Heart right ventricle (tissue), 16 donors: ENCODE results near the gene CDHR4. TPM values are rescaled to one million over a fixed set of nuclear protein-coding genes. Genes with fewer than 3 reads are reported as not detected.

ENCODE experiments used
- ATAC-seq, 8 donors: fragments of 200-7000 bp; cut with Tn5 transposase; one replicate each; pipeline ENCODE4 v1.9.1; 2020; ENCODE audit warnings: mild to moderate bottlenecking in 8 of 8, moderate library complexity in 8 of 8, moderate number of reproducible peaks in 1 of 8
- DNase-seq, 2 donors: peaks; one replicate each; pipeline ENCODE4 v3.0.0-alpha.2; 2020
- H3K27ac ChIP-seq, 10 donors: fragments of 200-600 bp; sonication (generic) in 2 of 10; one replicate each; pipeline versions ENCODE4 v1.5.0 to v1.8.0; 2020 to 2022; ENCODE audit warnings: mild to moderate bottlenecking in 3 of 10
- H3K27me3 ChIP-seq, 7 donors: fragments of 200-600 bp; one replicate each; pipeline ENCODE4 v1.8.0; 2021 to 2022; ENCODE audit warnings: mild to moderate bottlenecking in 2 of 7
- H3K36me3 ChIP-seq, 9 donors: fragments of 200-600 bp; sonication (generic) in 1 of 9; one replicate each; pipeline versions ENCODE4 v1.5.0 to v1.8.0; 2020 to 2022; ENCODE audit warnings: mild to moderate bottlenecking in 2 of 9
- H3K4me1 ChIP-seq, 9 donors: fragments of 200-600 bp; sonication (generic) in 1 of 9; one replicate each; pipeline versions ENCODE4 v1.5.0 to v1.8.0; 2020 to 2022; ENCODE audit warnings: mild to moderate bottlenecking in 4 of 9
- H3K4me3 ChIP-seq, 10 donors: fragments of 200-600 bp; sonication (generic) in 2 of 10; one replicate each; pipeline versions ENCODE4 v1.5.0 to v1.8.0; 2020 to 2022; ENCODE audit warnings: mild to moderate bottlenecking in 7 of 10, moderate library complexity in 2 of 10
- H3K9me3 ChIP-seq, 11 donors: fragments of 200-600 bp in 10 of 11; sonication (generic) in 2 of 11; one replicate each; pipeline versions ENCODE4 v1.5.0 to v1.8.0; 2013 to 2022; ENCODE audit warnings: mild to moderate bottlenecking in 2 of 11, control low read depth in 1 of 11, moderate library complexity in 1 of 11
- WGBS, 2 donors: extraction: QIAGEN DNeasy Blood & Tissue Kit; methylation state at CpG; one replicate each; pipeline ENCODE4 v1.1.7; 2013; ENCODE audit warnings: inconsistent platforms in 1 of 2; 5-methylcytosine and 5-hydroxymethylcytosine counted together
- intact Hi-C, 10 donors: fragments of 100-400 bp; cut with DNase I; formaldehyde crosslinking; loops; one replicate each; pipeline versions ENCODE4 v1.11.1 to v1.14.2; 2022
- polyA plus RNA-seq, 2 donors: library from polyadenylated mRNA; stranded (reverse); fragments of 200-250 nt; gene quantifications; one replicate each; pipeline ENCODE4 v1.2.3, GENCODE V29; 2013
- total RNA-seq, 10 donors: library from RNA; stranded (reverse); fragmentation: NEBNext Ultra II Directional in 3 of 10; extraction: Animal tissue kit (Norgen Biotek cat#: 25700) in 3 of 10; gene quantifications; one replicate each; pipeline versions ENCODE4 v1.2.1 to v1.2.4, GENCODE V29; 2021 to 2023
- TF ChIP-seq, protein P1 (sequence below), 9 donors: fragments of 200-600 bp; sonication (generic) in 2 of 9; IDR thresholded peaks; one replicate each; pipeline versions ENCODE4 v1.5.0 to v1.8.0; 2021 to 2022; ENCODE audit warnings: antibody characterized with exemption in 9 of 9, mild to moderate bottlenecking in 5 of 9, moderate library complexity in 1 of 9
- donor health status: Arrhythmogenic right ventricular cardiomyopathy.
- donor health status: ischemic (EF 13 %, LVEDD 7.1; RV severe dilation, severe dysfunction).
- donor health status: healthy with polysubstance abuse.
- donor health status: DM: no; HTN: yes; CAD: no.
- donor health status: DM: no; HTN: no; CAD: no.
- donor health status: ischemic (EF 25% LVEDD 6.9; RV normal size, moderate dysfunction).
- donor health status: ischemic (EF 25% LVEDD 5.7; RV mildly dilated, moderate dysfunction).
- donor health status: healthy.
- donor health status: DM: yes; HTN: yes; CAD: no.
- donor health status: Ischemic cardiomyopathy.
- donor health status: ischemic (EF 35%, LVEDD 5.7; RV mildly dilated, moderate dysfunction).
- donor health status: nonischemic (EF 11% LVEDD 7.7; RV severe dilation, severe dysfunction).
- donor health status: DM: yes; HTN: yes; CAD: no.
- donor health status: PGD.
- donor health status: ischemic (EF 29% LVEDD 5.4; RV normal size, mild dysfunction).
- donor health status: nonischemic (EF 23%, LVEDD 6.1; RV moderate dilation, normal function).

CDHR4 gene
- total and polyA plus RNA-seq, 12 donors = 0.01 to 0.80 TPM; not detected in 10

DNA sequence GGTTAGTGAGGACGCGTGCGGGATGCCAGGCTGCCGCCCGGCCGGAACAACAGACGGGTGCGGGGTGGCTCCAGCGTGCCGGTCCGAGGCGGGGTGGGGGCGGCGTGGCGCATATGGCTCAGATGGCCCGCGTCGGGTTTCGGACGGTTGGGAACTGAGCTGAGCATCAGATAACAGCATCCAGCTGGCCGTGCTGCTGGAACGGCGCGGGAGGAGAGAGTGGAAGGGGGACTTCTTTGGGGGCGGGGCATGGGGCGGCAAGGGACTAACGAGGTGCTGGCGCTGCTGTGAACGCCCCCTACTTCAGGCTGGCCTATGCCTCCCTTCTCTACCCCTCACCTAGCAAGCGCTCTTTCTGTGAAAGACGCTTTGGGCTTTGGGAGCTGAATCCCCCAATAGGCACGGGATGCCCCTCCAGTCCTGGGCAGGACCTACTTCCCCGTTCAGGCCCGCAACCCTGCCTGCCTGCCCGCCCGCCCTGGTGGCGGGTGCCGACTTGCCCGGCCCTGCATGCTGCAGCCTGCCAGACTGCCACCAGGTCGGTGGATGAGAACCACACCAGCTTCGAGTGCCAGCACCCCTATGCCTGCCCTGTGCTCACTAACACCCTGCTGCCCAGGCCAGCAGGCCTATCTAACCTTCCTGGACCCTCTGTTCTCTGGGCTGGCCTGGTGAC is 3.9 kb upstream of the CDHR4 start:
- Histone ChIP-seq H3K27ac (peak overlapping the region; percentile 68 to 99 (median 97)), H3K27me3 (no peaks in the 10 kb centered on the region), H3K9me3 (no peaks in the 10 kb centered on the region), H3K4me1 (peaks cover 34 to 56% (median 51%) of the 10 kb centered on the region in 9 donors), H3K36me3 (peaks cover 0 to 11% (median 0%) of the 10 kb centered on the region in 9 donors), H3K4me3 (peak overlapping the region; percentile 55 to 99 (median 89))
- DNase-seq (peak; percentile 35 to 62), ATAC-seq (peak in 4 of 8 donors; percentile 1 to 6 (median 4))
- intact Hi-C loops = loop anchor here (1.0 to 5.0 kb wide), 5 partner anchors 35 to 104 kb away; partner anchors contain the start of gene MST1R (in 1 of the 10)
- TF ChIP-seq, protein P1, sequence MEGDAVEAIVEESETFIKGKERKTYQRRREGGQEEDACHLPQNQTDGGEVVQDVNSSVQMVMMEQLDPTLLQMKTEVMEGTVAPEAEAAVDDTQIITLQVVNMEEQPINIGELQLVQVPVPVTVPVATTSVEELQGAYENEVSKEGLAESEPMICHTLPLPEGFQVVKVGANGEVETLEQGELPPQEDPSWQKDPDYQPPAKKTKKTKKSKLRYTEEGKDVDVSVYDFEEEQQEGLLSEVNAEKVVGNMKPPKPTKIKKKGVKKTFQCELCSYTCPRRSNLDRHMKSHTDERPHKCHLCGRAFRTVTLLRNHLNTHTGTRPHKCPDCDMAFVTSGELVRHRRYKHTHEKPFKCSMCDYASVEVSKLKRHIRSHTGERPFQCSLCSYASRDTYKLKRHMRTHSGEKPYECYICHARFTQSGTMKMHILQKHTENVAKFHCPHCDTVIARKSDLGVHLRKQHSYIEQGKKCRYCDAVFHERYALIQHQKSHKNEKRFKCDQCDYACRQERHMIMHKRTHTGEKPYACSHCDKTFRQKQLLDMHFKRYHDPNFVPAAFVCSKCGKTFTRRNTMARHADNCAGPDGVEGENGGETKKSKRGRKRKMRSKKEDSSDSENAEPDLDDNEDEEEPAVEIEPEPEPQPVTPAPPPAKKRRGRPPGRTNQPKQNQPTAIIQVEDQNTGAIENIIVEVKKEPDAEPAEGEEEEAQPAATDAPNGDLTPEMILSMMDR (IDR thresholded peaks at IDR 0.05) = no peak
- WGBS, 2 donors = 4 to 5% methylated on average over 41 of the region's 41 CpGs

DNA sequence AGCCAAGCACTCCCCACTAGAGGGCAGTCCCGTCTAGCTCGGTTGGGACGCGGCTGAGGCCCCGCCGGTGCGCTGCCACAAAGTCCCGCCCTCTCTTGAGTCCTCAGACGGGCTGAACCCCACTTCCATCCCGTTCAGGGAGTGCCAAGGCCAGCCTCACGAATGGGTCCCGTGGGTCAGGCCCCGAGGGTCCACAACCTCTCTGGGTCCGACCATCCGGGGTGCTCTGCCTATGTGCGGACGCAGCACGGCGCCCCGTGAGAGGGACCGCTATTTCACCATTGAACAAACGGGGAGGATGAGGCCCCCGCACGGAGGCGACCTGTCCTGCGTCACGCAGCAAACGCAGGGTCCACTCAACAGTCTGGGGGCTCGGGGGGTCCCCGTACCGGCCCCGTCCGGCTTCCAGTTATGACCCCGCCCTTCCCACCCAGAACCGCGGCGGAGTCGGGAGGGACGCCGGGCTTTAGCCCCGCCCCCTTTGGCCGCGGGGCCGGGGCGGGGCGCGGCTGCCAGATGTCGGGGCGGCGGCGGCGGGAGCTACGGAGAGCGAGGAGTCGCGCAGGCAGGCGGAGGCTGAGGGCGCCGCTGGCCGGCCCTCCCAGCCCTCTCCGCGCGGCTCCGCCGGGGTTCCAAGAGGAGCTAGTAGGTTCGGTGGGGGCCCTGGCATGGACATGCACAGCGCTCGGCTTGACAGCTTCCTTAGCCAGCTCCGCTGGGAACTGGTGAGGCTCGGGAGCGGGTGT is 3.2 kb upstream of the CDHR4 start, which contains the start of gene INKA1:
Gene INKA1 (plus strand): TSS at position 543 of the 746 bp plus-strand sequence. CDS start 132 bp downstream, at position 675.
- TF ChIP-seq, protein P1 (IDR thresholded peaks at IDR 0.05) = peak; percentile 89 to 97 (median 92)

DNA sequence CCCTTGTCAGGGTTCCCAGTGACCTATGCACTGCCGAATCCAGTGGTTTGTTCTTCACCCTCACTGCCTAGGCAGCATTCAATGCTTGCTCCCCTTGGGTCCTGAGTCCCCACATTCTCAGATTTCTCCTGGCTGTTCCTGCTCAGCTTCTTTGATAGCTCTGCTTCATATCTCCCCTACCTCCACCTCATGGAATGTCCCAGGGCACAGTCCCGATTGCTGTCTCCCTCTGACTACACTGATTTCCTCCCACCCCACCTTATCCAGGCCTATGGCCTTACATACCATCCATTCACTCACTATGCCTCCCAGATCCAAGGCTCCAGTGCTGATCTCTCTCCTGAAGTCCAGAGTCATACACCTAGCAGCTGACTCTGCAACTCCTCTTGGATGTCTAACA is 1.5 kb upstream of the CDHR4 start:
- WGBS, 2 donors = 91 to 92% methylated on average over 2 of the region's 2 CpGs
- TF ChIP-seq, protein P1 (IDR thresholded peaks at IDR 0.05) = no peak
- DNase-seq (no peak), ATAC-seq (no peak)
- H3K27me3 ChIP-seq = no peaks in the 10 kb centered on the region
- peaks cover 21 to 35% (median 28%) of the 10 kb centered on the region in 9 donors for H3K4me1 ChIP-seq
- H3K27ac ChIP-seq = no peak overlapping the region
- no peak overlapping the region for H3K4me3 ChIP-seq
- H3K36me3 ChIP-seq = peaks cover 0 to 6% (median 0%) of the 10 kb centered on the region in 9 donors
- H3K9me3 ChIP-seq = no peaks in the 10 kb centered on the region
- intact Hi-C loops = loop anchor here in 4 of 10 donors (5.0 kb wide), 2 partner anchors 41 to 106 kb away; no protein-coding TSS in a partner anchor

More for the DNA sequence above, 3.2 kb upstream of the CDHR4 start, which contains the start of gene INKA1:
- Histone ChIP-seq H3K36me3 (peaks cover 0 to 6% (median 0%) of the 10 kb centered on the region in 9 donors), H3K4me1 (peaks cover 34 to 52% (median 45%) of the 10 kb centered on the region in 9 donors), H3K4me3 (peak within 1 kb of the TSS; percentile 55 to 99 (median 89)), H3K9me3 (no peaks in the 10 kb centered on the region), H3K27ac (peak within 1 kb of the TSS; percentile 68 to 99 (median 97)), H3K27me3 (no peaks in the 10 kb centered on the region)
- ATAC-seq (peak; percentile 78 to 87 (median 83)), DNase-seq (peak; percentile 90 to 94)
- intact Hi-C loops = loop anchor here in 9 of 10 donors (1.0 to 5.0 kb wide), 5 partner anchors 36 to 104 kb away; partner anchors contain the start of gene MST1R (in 1 of the 9)
- 0% methylated on average over 71 of the region's 71 CpGs for WGBS, 2 donors

DNA sequence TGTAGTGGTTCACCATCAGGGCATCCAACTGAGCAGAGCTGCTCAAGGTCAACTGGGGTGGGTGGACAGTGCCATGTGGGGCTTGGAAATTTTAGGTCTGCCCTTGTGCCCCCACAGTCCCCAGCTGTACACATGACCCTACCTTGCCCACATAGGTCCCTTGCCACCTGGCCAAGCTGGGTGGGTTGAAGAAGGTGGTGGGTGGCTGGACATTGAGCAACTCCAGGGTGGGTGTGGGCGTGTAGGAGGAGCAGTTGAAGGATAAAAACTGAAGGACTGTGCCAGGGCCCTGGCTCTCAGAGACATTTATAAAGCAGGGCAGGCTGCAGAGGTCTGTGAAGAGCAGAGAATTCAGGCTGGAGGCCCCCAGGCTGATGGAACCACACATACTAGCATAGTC is 568 bp downstream of the CDHR4 start:
- no peaks in the 10 kb centered on the region for H3K36me3 ChIP-seq
- intact Hi-C loops = loop anchor here in 1 of 10 donors (5.0 kb wide), 1 partner anchor 108 kb away; no protein-coding TSS in a partner anchor
- TF ChIP-seq, protein P1 (IDR thresholded peaks at IDR 0.05) = no peak
- no peak overlapping the region for H3K27ac ChIP-seq
- 95 to 96% methylated on average over 1 of the region's 1 CpG for WGBS, 2 donors
- DNase-seq (no peak), ATAC-seq (no peak)
- H3K4me1 ChIP-seq = peaks cover 5 to 14% (median 7%) of the 10 kb centered on the region in 9 donors
- H3K4me3 ChIP-seq = no peak overlapping the region
- H3K9me3 ChIP-seq = no peaks in the 10 kb centered on the region
- no peaks in the 10 kb centered on the region for H3K27me3 ChIP-seq
